K562 (cell line): ENCODE data around the gene SAMD13. TPM values are rescaled to one million over a fixed set of nuclear protein-coding genes. Genes with fewer than 3 reads are reported as not detected.

Experiments
- MTF1 ChIP-seq: fragments of 250-450 bp; sonication (Bioruptor Pico); IDR thresholded peaks from 2 replicates; pipeline ENCODE4 v1.9.0; 2021; ENCODE audit warnings: moderate library complexity, mild to moderate bottlenecking, inconsistent platforms, borderline replicate concordance
- RBBP5 ChIP-seq: fragments of 200-600 bp; sonication (generic); IDR thresholded peaks from 2 replicates; pipeline ENCODE4 v1.6.1; 2012; ENCODE audit warnings: borderline replicate concordance, mild to moderate bottlenecking, low read length, control low read depth, inconsistent platforms; ENCODE audit not compliant: insufficient read depth, poor library complexity, severe bottlenecking
- ZBTB1 ChIP-seq: sonication (generic); formaldehyde crosslinking; IDR thresholded peaks from 2 replicates; pipeline ENCODE4 v1.8.1; 2023; ENCODE audit warnings: missing genetic modification reagents, low read depth, mild to moderate bottlenecking, borderline replicate concordance
- ZNF184 ChIP-seq: sonication (generic); formaldehyde crosslinking; IDR thresholded peaks from 2 replicates; pipeline ENCODE4 v1.5.0; 2020; ENCODE audit warnings: missing genetic modification reagents
- ZNF766 ChIP-seq: fragments of 200-800 bp; sonication (Bioruptor generic); conservative IDR thresholded peaks from 2 replicates; pipeline ENCODE4 v1.6.1; 2016; ENCODE audit warnings: missing genetic modification characterization, missing compliant biosample characterization
- polyA plus RNA-seq, 8 experiments: library from polyadenylated mRNA; depleted of rRNA in 4 of 8; stranded (reverse) in 5 of 8; unstranded in 3 of 8; fragments of >200 nt; fragmentation: Nextera tagmentation in 2 of 8; fragmentation: Illumina TruSeq in 1 of 8; extraction: Ambion mirVana in 2 of 8; extraction: Trizol in 1 of 8; gene quantifications; 2 replicates each; pipeline versions ENCODE4 v1.2.1 to v1.2.3, GENCODE V29; 2011 to 2014; ENCODE audit warnings: inconsistent platforms in 1 of 8, missing spikeins in 1 of 8
- total RNA-seq, 7 experiments: library from RNA; depleted of rRNA in 6 of 7; stranded (reverse); fragments of >200 nt in 6 of 7; fragmentation: Illumina TruSeq in 2 of 7; extraction: Trizol in 2 of 7; gene quantifications; 2 replicates each; pipeline versions ENCODE4 v1.2.1 to v1.2.3, GENCODE V29; 2011 to 2021; ENCODE audit warnings: low replicate concordance in 1 of 7
- TF ChIP-seq, protein P1 (sequence below), 2 experiments: fragments of 450-650 bp in 1 of 2; sonication (generic) in 1 of 2; formaldehyde crosslinking in 1 of 2; IDR thresholded peaks; 2 replicates each; pipeline versions ENCODE4 v1.7.1 to v1.9.0; 2016 to 2022; ENCODE audit warnings: inconsistent platforms in 1 of 2, mild to moderate bottlenecking in 1 of 2, missing genetic modification reagents in 1 of 2
- TF ChIP-seq, protein P2 (sequence below), 2 experiments: fragments of 450-650 bp; IDR thresholded peaks; 2 replicates each; pipeline ENCODE4 v1.6.1; 2016; ENCODE audit warnings: mild to moderate bottlenecking in 2 of 2, borderline replicate concordance in 1 of 2, low read depth in 1 of 2, moderate library complexity in 1 of 2

The SAMD13 gene
- total and polyA plus RNA-seq, 9 of the 15 experiments (the other 6 are each of a cell fraction or from before 2014, with no cell fraction given) = 0.78 to 2.7 (median 1.00) TPM

DNA sequence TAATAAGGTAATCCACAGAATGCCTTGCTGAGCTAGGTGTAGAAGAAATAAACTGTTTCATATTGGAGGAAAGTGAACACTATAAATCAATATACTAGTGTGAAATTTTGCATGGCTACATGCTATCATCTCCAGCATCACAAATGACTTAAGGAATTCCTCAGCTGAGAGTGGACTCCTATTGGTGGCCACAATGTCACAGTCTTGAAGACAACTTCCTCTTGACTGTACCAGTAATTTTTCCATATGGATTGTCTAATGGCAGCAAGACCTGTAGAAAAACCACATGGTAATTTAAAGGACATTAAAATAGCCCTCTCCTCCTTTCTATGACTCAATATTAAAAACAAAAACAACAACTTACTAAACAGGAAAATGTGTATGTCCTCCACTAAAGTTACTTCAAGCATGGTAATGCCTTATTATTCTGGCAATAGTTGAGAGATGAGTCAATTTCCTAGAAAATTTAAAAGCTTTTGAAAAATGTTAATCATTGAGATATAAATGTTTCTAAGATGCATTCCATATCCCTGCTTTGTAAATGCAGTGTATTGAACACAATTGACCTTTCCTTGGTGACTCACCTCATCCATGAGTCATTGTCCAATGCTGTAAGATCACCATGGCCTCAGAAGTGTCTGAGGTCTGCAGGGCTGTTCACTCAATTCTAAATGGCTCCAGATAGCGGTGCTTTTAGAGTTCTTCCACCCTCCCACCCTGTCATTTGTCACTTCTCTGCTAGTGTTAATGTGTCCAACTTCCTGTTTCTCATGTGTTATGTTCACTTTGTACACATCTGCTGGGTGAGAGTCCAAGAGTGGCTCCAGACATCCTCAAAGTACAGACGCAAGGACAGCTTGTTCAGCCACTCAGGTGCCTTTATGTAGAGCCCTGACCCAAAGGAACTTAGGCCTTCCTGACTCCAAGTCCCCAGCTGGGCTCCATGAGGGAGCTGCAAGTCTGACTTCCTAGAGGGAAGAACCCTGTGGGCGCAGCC, 64.0 kb downstream of the SAMD13 start (continued):
- TF ChIP-seq, protein P1, sequence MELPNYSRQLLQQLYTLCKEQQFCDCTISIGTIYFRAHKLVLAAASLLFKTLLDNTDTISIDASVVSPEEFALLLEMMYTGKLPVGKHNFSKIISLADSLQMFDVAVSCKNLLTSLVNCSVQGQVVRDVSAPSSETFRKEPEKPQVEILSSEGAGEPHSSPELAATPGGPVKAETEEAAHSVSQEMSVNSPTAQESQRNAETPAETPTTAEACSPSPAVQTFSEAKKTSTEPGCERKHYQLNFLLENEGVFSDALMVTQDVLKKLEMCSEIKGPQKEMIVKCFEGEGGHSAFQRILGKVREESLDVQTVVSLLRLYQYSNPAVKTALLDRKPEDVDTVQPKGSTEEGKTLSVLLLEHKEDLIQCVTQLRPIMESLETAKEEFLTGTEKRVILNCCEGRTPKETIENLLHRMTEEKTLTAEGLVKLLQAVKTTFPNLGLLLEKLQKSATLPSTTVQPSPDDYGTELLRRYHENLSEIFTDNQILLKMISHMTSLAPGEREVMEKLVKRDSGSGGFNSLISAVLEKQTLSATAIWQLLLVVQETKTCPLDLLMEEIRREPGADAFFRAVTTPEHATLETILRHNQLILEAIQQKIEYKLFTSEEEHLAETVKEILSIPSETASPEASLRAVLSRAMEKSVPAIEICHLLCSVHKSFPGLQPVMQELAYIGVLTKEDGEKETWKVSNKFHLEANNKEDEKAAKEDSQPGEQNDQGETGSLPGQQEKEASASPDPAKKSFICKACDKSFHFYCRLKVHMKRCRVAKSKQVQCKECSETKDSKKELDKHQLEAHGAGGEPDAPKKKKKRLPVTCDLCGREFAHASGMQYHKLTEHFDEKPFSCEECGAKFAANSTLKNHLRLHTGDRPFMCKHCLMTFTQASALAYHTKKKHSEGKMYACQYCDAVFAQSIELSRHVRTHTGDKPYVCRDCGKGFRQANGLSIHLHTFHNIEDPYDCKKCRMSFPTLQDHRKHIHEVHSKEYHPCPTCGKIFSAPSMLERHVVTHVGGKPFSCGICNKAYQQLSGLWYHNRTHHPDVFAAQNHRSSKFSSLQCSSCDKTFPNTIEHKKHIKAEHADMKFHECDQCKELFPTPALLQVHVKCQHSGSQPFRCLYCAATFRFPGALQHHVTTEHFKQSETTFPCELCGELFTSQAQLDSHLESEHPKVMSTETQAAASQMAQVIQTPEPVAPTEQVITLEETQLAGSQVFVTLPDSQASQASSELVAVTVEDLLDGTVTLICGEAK (IDR thresholded peaks at IDR 0.05) = no peak
- TF ChIP-seq, protein P1 (CRISPR knock-in tag; IDR thresholded peaks at IDR 0.05) = no peak
- TF ChIP-seq MTF1 (CRISPR knock-in tag) (no peak), ZBTB1 (CRISPR knock-in tag) (no peak), ZNF766 (CRISPR knock-in tag) (no peak), RBBP5 (no peak), ZNF184 (CRISPR knock-in tag) (no peak)
- TF ChIP-seq, protein P2, sequence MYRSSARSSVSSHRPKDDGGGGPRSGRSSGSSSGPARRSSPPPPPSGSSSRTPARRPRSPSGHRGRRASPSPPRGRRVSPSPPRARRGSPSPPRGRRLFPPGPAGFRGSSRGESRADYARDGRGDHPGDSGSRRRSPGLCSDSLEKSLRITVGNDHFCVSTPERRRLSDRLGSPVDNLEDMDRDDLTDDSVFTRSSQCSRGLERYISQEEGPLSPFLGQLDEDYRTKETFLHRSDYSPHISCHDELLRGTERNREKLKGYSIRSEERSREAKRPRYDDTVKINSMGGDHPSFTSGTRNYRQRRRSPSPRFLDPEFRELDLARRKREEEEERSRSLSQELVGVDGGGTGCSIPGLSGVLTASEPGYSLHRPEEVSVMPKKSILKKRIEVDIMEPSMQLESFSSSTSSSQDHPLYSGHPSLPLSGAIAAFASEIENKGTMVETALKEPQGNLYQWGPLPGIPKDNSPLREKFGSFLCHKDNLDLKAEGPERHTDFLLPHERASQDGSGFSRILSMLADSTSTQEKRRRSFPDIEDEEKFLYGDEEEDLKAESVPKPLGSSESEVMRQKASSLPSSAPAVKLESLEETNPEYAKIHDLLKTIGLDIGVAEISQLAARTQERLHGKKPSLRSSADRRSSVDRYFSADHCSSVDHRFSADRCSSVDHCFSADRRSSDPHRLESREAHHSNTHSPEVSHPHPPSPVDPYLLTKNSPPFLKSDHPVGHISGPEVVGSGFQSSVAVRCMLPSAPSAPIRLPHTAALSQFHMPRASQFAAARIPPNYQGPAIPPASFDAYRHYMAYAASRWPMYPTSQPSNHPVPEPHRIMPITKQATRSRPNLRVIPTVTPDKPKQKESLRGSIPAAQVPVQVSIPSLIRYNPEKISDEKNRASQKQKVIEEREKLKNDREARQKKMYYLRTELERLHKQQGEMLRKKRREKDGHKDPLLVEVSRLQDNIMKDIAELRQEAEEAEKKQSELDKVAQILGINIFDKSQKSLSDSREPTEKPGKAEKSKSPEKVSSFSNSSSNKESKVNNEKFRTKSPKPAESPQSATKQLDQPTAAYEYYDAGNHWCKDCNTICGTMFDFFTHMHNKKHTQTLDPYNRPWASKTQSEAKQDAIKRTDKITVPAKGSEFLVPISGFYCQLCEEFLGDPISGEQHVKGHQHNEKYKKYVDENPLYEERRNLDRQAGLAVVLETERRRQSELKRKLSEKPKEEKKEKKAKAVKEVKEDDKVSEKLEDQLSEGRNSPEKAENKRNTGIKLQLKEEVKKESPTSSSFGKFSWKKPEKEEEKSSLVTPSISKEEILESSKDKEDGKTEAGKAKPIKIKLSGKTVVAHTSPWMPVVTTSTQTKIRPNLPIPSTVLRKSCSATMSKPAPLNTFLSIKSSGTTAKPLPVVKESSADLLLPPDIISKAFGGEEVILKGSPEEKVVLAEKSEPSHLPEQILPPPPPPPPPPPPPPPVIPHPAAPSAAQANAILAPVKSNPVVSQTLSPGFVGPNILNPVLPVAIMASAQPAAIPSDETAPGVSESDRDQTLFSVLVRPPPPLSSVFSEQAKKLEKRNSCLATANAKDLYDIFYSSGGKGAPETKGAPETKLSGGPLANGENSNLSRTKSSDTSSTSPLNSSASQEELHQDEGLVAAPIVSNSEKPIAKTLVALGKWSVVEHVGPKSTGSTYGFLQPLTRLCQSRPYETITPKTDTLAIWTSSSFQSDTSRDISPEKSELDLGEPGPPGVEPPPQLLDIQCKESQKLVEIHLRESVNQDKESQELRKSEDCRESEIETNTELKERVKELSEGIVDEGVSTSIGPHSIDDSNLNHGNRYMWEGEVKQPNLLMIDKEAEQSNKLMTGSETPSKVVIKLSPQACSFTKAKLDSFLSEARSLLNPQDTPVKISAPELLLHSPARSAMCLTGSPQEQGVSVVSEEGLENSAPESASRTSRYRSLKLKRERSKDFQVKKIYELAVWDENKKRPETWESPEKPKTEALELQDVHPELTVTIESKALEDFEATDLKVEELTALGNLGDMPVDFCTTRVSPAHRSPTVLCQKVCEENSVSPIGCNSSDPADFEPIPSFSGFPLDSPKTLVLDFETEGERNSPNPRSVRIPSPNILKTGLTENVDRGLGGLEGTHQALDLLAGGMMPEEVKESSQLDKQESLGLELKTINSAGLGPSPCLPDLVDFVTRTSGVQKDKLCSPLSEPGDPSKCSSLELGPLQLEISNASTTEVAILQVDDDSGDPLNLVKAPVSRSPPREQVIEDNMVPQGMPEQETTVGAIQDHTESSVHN (IDR thresholded peaks at IDR 0.05; ENCODE audit: borderline replicate concordance in 1 of 2, low read depth in 1 of 2) = no peak
